ENCODE data around the gene NKAIN2. TPM values are rescaled to one million over a fixed set of nuclear protein-coding genes. Genes with fewer than 3 reads are reported as not detected.

Gene NKAIN2
- total and polyA plus RNA-seq, 7 donors, result 0.08 to 13.5 (median 1.1) TPM

GRCh38 chr6:123855506-123855905, 51.8 kb downstream of the NKAIN2 start:
- TF ChIP-seq CTCF (IDR thresholded peaks at IDR 0.05), result no peak

GRCh38 chr6:123859291-123859690, 55.6 kb downstream of the NKAIN2 start:
- no peaks in the 10 kb centered on the region for H3K9me3 ChIP-seq
- H3K4me1 ChIP-seq, result no peaks in the 10 kb centered on the region
- TF ChIP-seq CTCF (IDR thresholded peaks at IDR 0.05), result no peak
- ATAC-seq (no peak), DNase-seq (no peak)
- H3K27ac ChIP-seq, result no peak overlapping the region
- H3K36me3 ChIP-seq (ENCODE audit: insufficient read depth in 1 of 2, low read depth in 1 of 2), result no peaks in the 10 kb centered on the region
- H3K4me3 ChIP-seq, result no peak overlapping the region
- 89 to 97% (median 96%) methylated on average over 1 of the region's 1 CpG for WGBS, 3 donors
- H3K27me3 ChIP-seq (ENCODE audit: insufficient read depth in 3 of 3, low read length in 2 of 3), result no peaks in the 10 kb centered on the region
- intact Hi-C loops (cut with DNase I), result no loop called here

More at GRCh38 chr6:123855506-123855905, 51.8 kb downstream of the NKAIN2 start:
- WGBS, 3 donors, result 53 to 64% (median 54%) methylated on average over 2 of the region's 2 CpGs
- no peak for ATAC-seq
- Histone ChIP-seq H3K4me1 (no peaks in the 10 kb centered on the region), H3K36me3 (ENCODE audit: insufficient read depth in 1 of 2, low read depth in 1 of 2) (no peaks in the 10 kb centered on the region), H3K27ac (no peak overlapping the region), H3K27me3 (ENCODE audit: insufficient read depth in 3 of 3, low read length in 2 of 3) (no peaks in the 10 kb centered on the region), H3K9me3 (no peaks in the 10 kb centered on the region), H3K4me3 (no peak overlapping the region)
- intact Hi-C loops (cut with DNase I), result no loop called here
- DNase-seq, result no peak

GRCh38 chr6:123869334-123869733, 65.7 kb downstream of the NKAIN2 start:
- 57 to 68% (median 66%) methylated on average over 2 of the region's 2 CpGs for WGBS, 3 donors
- H3K9me3 ChIP-seq, result no peaks in the 10 kb centered on the region
- no peaks in the 10 kb centered on the region for H3K4me1 ChIP-seq
- H3K27me3 ChIP-seq (ENCODE audit: insufficient read depth in 3 of 3, low read length in 2 of 3), result no peaks in the 10 kb centered on the region
- H3K36me3 ChIP-seq (ENCODE audit: insufficient read depth in 1 of 2, low read depth in 1 of 2), result no peaks in the 10 kb centered on the region
- H3K4me3 ChIP-seq, result no peak overlapping the region
- DNase-seq (no peak), ATAC-seq (no peak)
- no peak overlapping the region for H3K27ac ChIP-seq
- TF ChIP-seq CTCF (IDR thresholded peaks at IDR 0.05), result no peak
- intact Hi-C loops (cut with DNase I), result no loop called here

GRCh38 chr6:123873974-123874373, 70.3 kb downstream of the NKAIN2 start:
- ATAC-seq (no peak), DNase-seq (no peak)
- Histone ChIP-seq H3K4me3 (no peak overlapping the region), H3K27ac (no peak overlapping the region), H3K36me3 (ENCODE audit: insufficient read depth in 1 of 2, low read depth in 1 of 2) (no peaks in the 10 kb centered on the region), H3K4me1 (no peaks in the 10 kb centered on the region), H3K27me3 (ENCODE audit: insufficient read depth in 3 of 3, low read length in 2 of 3) (no peaks in the 10 kb centered on the region), H3K9me3 (no peaks in the 10 kb centered on the region)
- intact Hi-C loops (cut with DNase I), result no loop called here
- no peak for TF ChIP-seq CTCF (IDR thresholded peaks at IDR 0.05)
- 41 to 64% (median 48%) methylated on average over 1 of the region's 1 CpG for WGBS, 3 donors

GRCh38 chr6:123875784-123876183, 72.1 kb downstream of the NKAIN2 start:
- Histone ChIP-seq H3K27ac (no peak overlapping the region), H3K36me3 (ENCODE audit: insufficient read depth in 1 of 2, low read depth in 1 of 2) (no peaks in the 10 kb centered on the region), H3K27me3 (ENCODE audit: insufficient read depth in 3 of 3, low read length in 2 of 3) (no peaks in the 10 kb centered on the region), H3K4me1 (no peaks in the 10 kb centered on the region), H3K9me3 (no peaks in the 10 kb centered on the region), H3K4me3 (no peak overlapping the region)
- WGBS, 3 donors, result 74 to 91% (median 90%) methylated on average over 1 of the region's 1 CpG
- intact Hi-C loops (cut with DNase I), result no loop called here
- DNase-seq, result no peak
- TF ChIP-seq CTCF (IDR thresholded peaks at IDR 0.05), result no peak
- no peak for ATAC-seq
